CD1c-positive myeloid dendritic cell (primary cell): ENCODE data around the gene KIFBP.

Experiments
- DNase-seq: peaks from one replicate; pipeline ENCODE4 v3.0.0-alpha.2; 2016; ENCODE audit errors: extremely low spot score

Gene KIFBP

GRCh38 chr10:69051710-69052487 is 63.3 kb downstream of the KIFBP start:
- peak; percentile 76 for DNase-seq

GRCh38 chr10:69052736-69053135 is 64.1 kb downstream of the KIFBP start:
- no peak for DNase-seq

- peak; percentile 34 for DNase-seq
These were observed 66.6 kb downstream of the KIFBP start for GRCh38 chr10:69055241-69055640.

GRCh38 chr10:69056129-69056528 is 67.5 kb downstream of the KIFBP start:
- peak; percentile 93 for DNase-seq

- peak; percentile 60 for DNase-seq
These were observed 68.1 kb downstream of the KIFBP start for GRCh38 chr10:69056536-69057260.

GRCh38 chr10:69057261-69057950 is 68.8 kb downstream of the KIFBP start:
- peak; percentile 86 for DNase-seq

GRCh38 chr10:69057951-69058297 is 69.3 kb downstream of the KIFBP start:
- DNase-seq = no peak

- peak; percentile 13 for DNase-seq
These were observed 71.7 kb downstream of the KIFBP start for GRCh38 chr10:69060127-69060798.

GRCh38 chr10:69061305-69062161 is 72.9 kb downstream of the KIFBP start:
- peak; percentile 97 for DNase-seq

- DNase-seq = peak; percentile 59
These were observed 74.3 kb downstream of the KIFBP start for GRCh38 chr10:69062901-69063300.

GRCh38 chr10:69064762-69065328 is 76.2 kb downstream of the KIFBP start:
- DNase-seq = peak; percentile 16

GRCh38 chr10:69065406-69066361 is 77.1 kb downstream of the KIFBP start:
- peak; percentile 94 for DNase-seq
